HepG2 (cell line): Measurements from ENCODE around the gene PIGL. TPM values are rescaled to one million over a fixed set of nuclear protein-coding genes. Genes with fewer than 3 reads are reported as not detected.
A peak's percentile ranks its signal among the peaks of the same experiment; 100 is the strongest.

Experiments used
- SNAPC2 ChIP-seq: sonication (generic); formaldehyde crosslinking; IDR thresholded peaks from 2 replicates; pipeline ENCODE4 v1.8.1; 2022; ENCODE audit warnings: mild to moderate bottlenecking, missing genetic modification reagents
- TBX2 ChIP-seq: sonication (generic); formaldehyde crosslinking; IDR thresholded peaks from 2 replicates; pipeline ENCODE4 v1.5.0; 2020; ENCODE audit warnings: missing genetic modification reagents, mild to moderate bottlenecking, borderline replicate concordance
- ZNF891 ChIP-seq: sonication (generic); formaldehyde crosslinking; IDR thresholded peaks from 2 replicates; pipeline ENCODE4 v1.5.0; 2020; ENCODE audit warnings: mild to moderate bottlenecking, missing genetic modification reagents
- polyA plus RNA-seq, 8 experiments: library from polyadenylated mRNA; depleted of rRNA in 3 of 8; stranded (reverse) in 7 of 8; unstranded in 1 of 8; fragments of >200 nt; fragmentation: Illumina TruSeq in 4 of 8; extraction: Trizol in 4 of 8; gene quantifications; 2 replicates each; pipeline versions ENCODE4 v1.2.1 to v1.2.3, GENCODE V29; 2011 to 2016; ENCODE audit warnings: low read depth in 4 of 8, missing spikeins in 1 of 8, mixed read lengths in 1 of 8; ENCODE audit not compliant: insufficient read depth in 1 of 8
- total RNA-seq, 5 experiments: library from RNA; depleted of rRNA; stranded (reverse); fragments of >200 nt; fragmentation: Illumina TruSeq; extraction: Trizol; gene quantifications; 2 replicates each; pipeline ENCODE4 v1.2.3, GENCODE V29; 2016; ENCODE audit warnings: low read depth in 1 of 5
- TF ChIP-seq, protein P1 (sequence below): sonication (generic); formaldehyde crosslinking; IDR thresholded peaks from 2 replicates; pipeline ENCODE4 v1.4.0; 2020; ENCODE audit warnings: missing genetic modification reagents
- TF ChIP-seq, protein P2 (sequence below): sonication (generic); formaldehyde crosslinking; IDR thresholded peaks from 2 replicates; pipeline ENCODE4 v1.5.0; 2020; ENCODE audit warnings: missing genetic modification reagents
- TF ChIP-seq, protein P3 (sequence below): sonication (generic); formaldehyde crosslinking; conservative IDR thresholded peaks from 2 replicates; pipeline ENCODE4 v1.8.1; 2023; ENCODE audit warnings: missing genetic modification reagents
- TF ChIP-seq, protein P4 (sequence below): IDR thresholded peaks from 2 replicates; pipeline ENCODE4 v1.6.1; 2016; ENCODE audit warnings: control low read depth
- TF ChIP-seq, protein P5 (sequence below): sonication (generic); formaldehyde crosslinking; IDR thresholded peaks from 2 replicates; pipeline ENCODE4 v1.4.0; 2020; ENCODE audit warnings: mild to moderate bottlenecking, missing genetic modification reagents
- TF ChIP-seq, protein P6 (sequence below): sonication (generic); formaldehyde crosslinking; IDR thresholded peaks from 2 replicates; pipeline ENCODE4 v1.5.0; 2020; ENCODE audit warnings: missing genetic modification reagents, mild to moderate bottlenecking, borderline replicate concordance

Gene PIGL
- total and polyA plus RNA-seq, 2 of the 13 experiments (the other 11 are each of a cell fraction or from before 2014, with no cell fraction given): 28.5 to 63.8 TPM

DNA sequence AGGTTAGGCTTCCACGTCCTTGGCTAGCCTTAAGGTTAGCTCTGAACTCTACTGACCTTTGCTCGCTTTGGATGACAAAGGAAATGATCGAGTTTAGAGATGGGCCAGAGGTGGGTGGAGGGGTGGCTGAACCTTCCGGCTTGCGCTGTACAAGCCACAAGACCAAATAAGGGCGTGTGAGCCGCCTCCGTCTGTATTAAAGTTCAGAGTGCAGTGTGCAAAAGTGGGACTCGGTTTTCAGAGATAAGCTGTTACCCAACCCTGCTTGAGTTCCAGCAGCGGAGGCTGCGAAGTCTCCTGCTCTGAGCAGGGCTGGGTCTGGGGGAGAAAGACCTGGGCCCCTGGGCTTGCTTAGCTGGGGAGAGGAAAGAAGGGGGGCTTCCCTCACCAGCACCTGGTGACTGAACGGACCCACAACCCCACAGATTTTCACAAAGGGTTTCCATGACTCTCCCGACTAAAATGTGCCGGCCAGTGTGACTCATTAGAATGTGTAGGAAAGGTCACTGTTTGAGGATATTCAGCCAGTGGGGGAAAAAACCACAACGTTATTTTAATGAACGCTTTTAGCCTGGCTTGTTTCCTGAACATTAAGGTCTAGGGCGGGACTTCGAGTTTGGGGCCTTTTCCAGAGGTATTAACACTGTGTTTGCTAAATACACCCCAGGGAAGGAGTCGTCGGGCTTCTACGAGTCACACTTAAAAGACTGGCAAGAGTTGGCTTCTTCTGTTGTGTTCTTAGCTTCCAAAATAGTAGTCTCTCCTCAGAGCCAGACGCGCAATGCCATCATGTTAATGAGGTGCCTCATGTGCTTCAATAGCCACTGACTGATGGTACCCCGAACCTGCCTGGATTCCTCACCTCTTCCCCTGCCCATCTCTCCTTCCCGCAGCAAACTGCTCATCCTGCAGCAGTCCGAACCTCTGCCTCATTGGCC, 69.3 kb downstream of the PIGL start (continued):
- TF ChIP-seq, protein P1, sequence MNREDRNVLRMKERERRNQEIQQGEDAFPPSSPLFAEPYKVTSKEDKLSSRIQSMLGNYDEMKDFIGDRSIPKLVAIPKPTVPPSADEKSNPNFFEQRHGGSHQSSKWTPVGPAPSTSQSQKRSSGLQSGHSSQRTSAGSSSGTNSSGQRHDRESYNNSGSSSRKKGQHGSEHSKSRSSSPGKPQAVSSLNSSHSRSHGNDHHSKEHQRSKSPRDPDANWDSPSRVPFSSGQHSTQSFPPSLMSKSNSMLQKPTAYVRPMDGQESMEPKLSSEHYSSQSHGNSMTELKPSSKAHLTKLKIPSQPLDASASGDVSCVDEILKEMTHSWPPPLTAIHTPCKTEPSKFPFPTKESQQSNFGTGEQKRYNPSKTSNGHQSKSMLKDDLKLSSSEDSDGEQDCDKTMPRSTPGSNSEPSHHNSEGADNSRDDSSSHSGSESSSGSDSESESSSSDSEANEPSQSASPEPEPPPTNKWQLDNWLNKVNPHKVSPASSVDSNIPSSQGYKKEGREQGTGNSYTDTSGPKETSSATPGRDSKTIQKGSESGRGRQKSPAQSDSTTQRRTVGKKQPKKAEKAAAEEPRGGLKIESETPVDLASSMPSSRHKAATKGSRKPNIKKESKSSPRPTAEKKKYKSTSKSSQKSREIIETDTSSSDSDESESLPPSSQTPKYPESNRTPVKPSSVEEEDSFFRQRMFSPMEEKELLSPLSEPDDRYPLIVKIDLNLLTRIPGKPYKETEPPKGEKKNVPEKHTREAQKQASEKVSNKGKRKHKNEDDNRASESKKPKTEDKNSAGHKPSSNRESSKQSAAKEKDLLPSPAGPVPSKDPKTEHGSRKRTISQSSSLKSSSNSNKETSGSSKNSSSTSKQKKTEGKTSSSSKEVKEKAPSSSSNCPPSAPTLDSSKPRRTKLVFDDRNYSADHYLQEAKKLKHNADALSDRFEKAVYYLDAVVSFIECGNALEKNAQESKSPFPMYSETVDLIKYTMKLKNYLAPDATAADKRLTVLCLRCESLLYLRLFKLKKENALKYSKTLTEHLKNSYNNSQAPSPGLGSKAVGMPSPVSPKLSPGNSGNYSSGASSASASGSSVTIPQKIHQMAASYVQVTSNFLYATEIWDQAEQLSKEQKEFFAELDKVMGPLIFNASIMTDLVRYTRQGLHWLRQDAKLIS (CRISPR knock-in tag): no peak; the same call in 1 of the 2 replicates
- TF ChIP-seq ZNF891 (peak; percentile 56; the same call in 1 of the 2 replicates), SNAPC2 (CRISPR knock-in tag) (0 out of 2 replicates have a peak, but pooled peaks have one; percentile 50), TBX2 (CRISPR knock-in tag) (peak; percentile 94)
- TF ChIP-seq, protein P2, sequence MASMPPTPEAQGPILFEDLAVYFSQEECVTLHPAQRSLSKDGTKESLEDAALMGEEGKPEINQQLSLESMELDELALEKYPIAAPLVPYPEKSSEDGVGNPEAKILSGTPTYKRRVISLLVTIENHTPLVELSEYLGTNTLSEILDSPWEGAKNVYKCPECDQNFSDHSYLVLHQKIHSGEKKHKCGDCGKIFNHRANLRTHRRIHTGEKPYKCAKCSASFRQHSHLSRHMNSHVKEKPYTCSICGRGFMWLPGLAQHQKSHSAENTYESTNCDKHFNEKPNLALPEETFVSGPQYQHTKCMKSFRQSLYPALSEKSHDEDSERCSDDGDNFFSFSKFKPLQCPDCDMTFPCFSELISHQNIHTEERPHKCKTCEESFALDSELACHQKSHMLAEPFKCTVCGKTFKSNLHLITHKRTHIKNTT (CRISPR knock-in tag): no peak
- TF ChIP-seq, protein P3, sequence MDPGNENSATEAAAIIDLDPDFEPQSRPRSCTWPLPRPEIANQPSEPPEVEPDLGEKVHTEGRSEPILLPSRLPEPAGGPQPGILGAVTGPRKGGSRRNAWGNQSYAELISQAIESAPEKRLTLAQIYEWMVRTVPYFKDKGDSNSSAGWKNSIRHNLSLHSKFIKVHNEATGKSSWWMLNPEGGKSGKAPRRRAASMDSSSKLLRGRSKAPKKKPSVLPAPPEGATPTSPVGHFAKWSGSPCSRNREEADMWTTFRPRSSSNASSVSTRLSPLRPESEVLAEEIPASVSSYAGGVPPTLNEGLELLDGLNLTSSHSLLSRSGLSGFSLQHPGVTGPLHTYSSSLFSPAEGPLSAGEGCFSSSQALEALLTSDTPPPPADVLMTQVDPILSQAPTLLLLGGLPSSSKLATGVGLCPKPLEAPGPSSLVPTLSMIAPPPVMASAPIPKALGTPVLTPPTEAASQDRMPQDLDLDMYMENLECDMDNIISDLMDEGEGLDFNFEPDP: no peak
- TF ChIP-seq, protein P4, sequence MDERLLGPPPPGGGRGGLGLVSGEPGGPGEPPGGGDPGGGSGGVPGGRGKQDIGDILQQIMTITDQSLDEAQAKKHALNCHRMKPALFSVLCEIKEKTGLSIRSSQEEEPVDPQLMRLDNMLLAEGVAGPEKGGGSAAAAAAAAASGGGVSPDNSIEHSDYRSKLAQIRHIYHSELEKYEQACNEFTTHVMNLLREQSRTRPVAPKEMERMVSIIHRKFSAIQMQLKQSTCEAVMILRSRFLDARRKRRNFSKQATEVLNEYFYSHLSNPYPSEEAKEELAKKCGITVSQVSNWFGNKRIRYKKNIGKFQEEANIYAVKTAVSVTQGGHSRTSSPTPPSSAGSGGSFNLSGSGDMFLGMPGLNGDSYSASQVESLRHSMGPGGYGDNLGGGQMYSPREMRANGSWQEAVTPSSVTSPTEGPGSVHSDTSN: no peak
- TF ChIP-seq, protein P5, sequence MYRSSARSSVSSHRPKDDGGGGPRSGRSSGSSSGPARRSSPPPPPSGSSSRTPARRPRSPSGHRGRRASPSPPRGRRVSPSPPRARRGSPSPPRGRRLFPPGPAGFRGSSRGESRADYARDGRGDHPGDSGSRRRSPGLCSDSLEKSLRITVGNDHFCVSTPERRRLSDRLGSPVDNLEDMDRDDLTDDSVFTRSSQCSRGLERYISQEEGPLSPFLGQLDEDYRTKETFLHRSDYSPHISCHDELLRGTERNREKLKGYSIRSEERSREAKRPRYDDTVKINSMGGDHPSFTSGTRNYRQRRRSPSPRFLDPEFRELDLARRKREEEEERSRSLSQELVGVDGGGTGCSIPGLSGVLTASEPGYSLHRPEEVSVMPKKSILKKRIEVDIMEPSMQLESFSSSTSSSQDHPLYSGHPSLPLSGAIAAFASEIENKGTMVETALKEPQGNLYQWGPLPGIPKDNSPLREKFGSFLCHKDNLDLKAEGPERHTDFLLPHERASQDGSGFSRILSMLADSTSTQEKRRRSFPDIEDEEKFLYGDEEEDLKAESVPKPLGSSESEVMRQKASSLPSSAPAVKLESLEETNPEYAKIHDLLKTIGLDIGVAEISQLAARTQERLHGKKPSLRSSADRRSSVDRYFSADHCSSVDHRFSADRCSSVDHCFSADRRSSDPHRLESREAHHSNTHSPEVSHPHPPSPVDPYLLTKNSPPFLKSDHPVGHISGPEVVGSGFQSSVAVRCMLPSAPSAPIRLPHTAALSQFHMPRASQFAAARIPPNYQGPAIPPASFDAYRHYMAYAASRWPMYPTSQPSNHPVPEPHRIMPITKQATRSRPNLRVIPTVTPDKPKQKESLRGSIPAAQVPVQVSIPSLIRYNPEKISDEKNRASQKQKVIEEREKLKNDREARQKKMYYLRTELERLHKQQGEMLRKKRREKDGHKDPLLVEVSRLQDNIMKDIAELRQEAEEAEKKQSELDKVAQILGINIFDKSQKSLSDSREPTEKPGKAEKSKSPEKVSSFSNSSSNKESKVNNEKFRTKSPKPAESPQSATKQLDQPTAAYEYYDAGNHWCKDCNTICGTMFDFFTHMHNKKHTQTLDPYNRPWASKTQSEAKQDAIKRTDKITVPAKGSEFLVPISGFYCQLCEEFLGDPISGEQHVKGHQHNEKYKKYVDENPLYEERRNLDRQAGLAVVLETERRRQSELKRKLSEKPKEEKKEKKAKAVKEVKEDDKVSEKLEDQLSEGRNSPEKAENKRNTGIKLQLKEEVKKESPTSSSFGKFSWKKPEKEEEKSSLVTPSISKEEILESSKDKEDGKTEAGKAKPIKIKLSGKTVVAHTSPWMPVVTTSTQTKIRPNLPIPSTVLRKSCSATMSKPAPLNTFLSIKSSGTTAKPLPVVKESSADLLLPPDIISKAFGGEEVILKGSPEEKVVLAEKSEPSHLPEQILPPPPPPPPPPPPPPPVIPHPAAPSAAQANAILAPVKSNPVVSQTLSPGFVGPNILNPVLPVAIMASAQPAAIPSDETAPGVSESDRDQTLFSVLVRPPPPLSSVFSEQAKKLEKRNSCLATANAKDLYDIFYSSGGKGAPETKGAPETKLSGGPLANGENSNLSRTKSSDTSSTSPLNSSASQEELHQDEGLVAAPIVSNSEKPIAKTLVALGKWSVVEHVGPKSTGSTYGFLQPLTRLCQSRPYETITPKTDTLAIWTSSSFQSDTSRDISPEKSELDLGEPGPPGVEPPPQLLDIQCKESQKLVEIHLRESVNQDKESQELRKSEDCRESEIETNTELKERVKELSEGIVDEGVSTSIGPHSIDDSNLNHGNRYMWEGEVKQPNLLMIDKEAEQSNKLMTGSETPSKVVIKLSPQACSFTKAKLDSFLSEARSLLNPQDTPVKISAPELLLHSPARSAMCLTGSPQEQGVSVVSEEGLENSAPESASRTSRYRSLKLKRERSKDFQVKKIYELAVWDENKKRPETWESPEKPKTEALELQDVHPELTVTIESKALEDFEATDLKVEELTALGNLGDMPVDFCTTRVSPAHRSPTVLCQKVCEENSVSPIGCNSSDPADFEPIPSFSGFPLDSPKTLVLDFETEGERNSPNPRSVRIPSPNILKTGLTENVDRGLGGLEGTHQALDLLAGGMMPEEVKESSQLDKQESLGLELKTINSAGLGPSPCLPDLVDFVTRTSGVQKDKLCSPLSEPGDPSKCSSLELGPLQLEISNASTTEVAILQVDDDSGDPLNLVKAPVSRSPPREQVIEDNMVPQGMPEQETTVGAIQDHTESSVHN: peak; percentile 91; the same call in 1 of the 2 replicates
- TF ChIP-seq, protein P6, sequence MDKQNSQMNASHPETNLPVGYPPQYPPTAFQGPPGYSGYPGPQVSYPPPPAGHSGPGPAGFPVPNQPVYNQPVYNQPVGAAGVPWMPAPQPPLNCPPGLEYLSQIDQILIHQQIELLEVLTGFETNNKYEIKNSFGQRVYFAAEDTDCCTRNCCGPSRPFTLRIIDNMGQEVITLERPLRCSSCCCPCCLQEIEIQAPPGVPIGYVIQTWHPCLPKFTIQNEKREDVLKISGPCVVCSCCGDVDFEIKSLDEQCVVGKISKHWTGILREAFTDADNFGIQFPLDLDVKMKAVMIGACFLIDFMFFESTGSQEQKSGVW (CRISPR knock-in tag): no peak
